ENCODE results near the gene PLAAT4.
"Not testable (repeated sequence)": the region's sequence is repeated elsewhere in the genome, so short reads cannot be mapped to it uniquely, and the experiment has no call there.

PLAAT4 gene

GRCh38 chr11:63537293-63538101 lies 889 bp downstream of the PLAAT4 start:
- no peak for DNase-seq (ENCODE audit: low read depth, low spot score)

- not testable (repeated sequence) for DNase-seq (ENCODE audit: low read depth, low spot score)
Observed at GRCh38 chr11:63542506-63542905, 5.9 kb downstream of the PLAAT4 start.

DNA sequence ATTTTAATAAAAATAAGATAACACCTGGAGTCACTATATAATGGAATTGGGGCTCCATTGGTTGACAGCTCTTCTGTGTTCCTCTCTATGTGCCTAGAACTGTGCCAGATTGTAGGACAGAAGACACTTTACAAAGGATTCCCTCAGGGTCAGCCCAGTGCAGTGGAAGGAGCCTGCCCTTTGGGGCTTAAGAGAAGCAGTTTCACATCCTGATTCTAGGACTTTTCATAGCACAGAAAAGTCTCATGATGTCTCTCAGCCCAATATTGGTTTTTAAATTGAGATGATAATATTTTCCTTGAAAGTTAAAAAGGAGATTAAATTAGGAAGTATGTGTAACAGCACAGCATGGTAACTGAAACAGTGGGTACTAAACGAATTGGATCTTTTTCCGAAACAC lies 7.1 kb downstream of the PLAAT4 start:
- DNase-seq (ENCODE audit: low read depth, low spot score): no peak

- DNase-seq (ENCODE audit: low read depth, low spot score): no peak
Observed at GRCh38 chr11:63547061-63547460, 10.5 kb downstream of the PLAAT4 start.

- DNase-seq (ENCODE audit: low read depth, low spot score): no peak
Observed at GRCh38 chr11:63548178-63548577, 11.6 kb downstream of the PLAAT4 start.

GRCh38 chr11:63549411-63549810 lies 12.8 kb downstream of the PLAAT4 start:
- DNase-seq (ENCODE audit: low read depth, low spot score): no peak

DNA sequence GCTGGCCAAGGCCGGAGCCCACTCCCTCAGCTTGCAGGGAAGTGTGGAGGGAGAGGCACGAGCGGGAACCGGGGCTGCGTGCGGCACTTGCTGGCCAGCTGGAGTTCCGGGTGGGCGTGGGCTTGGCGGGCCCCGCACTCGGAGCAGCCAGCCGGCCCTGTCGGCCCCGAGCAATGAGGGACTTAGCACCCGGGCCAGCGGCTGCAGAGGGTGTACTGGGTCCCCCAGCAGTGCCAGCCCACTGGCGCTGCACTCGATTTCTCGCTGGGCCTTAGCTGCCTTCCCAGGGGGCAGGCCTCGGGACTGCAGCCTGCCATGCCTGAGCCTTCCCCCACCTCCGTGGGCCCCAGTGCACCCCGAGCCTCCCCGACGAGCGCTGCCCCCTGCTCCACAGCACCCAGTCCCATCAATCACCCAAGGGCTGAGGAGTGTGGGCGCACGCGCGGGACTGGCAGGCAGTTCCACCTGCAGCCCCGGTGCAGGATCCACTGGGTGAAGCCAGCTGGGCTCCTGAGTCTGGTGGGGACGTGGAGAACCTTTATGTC lies 13.6 kb downstream of the PLAAT4 start:
- not testable (repeated sequence) for DNase-seq (ENCODE audit: low read depth, low spot score)

GRCh38 chr11:63551091-63551888 lies 14.7 kb downstream of the PLAAT4 start:
- no peak for DNase-seq (ENCODE audit: low read depth, low spot score)

- DNase-seq (ENCODE audit: low read depth, low spot score): no peak
Observed at GRCh38 chr11:63551889-63552266, 15.3 kb downstream of the PLAAT4 start.

DNA sequence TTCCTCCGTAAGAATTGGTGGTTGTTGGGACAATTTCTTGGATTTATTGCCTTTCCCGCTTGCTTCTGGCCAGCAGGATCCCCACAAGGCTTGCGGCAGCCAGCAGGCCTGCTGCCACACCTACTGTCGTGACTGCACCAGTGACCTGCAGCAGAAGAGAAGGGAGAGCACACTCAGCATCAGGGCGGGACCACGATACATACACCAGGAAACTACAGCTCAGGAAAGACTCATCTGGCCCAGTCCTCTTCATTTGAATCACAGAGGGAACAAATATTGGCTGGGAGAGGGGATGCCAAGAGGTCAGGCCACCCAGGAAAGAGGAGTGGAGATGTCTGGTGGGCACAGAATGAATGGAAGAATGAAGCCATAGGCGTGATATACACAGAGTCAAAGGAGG lies 16.3 kb downstream of the PLAAT4 start:
- no peak for DNase-seq (ENCODE audit: low read depth, low spot score)

- DNase-seq (ENCODE audit: low read depth, low spot score): no peak
Observed at GRCh38 chr11:63553759-63554158, 17.2 kb downstream of the PLAAT4 start.

DNA sequence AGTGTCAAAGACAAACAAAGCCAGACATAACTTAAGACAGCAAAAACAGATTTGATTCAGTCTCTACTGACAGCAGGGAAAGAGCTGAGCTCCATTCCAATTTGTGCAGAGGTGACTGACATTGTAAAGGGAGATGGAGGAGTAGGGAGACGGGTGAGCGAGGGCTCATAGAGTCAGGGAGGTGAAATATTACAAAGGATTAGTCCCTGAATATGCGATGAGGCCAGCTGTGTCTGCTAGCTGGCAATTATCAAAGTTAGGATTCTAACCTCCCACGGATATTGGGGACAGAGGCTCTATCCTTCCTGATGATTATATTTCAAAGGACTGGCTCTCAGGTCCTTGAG lies 18.2 kb downstream of the PLAAT4 start:
- DNase-seq (ENCODE audit: low read depth, low spot score): no peak

- DNase-seq (ENCODE audit: low read depth, low spot score): no peak
Observed at GRCh38 chr11:63556404-63557013, 19.9 kb downstream of the PLAAT4 start.

DNA sequence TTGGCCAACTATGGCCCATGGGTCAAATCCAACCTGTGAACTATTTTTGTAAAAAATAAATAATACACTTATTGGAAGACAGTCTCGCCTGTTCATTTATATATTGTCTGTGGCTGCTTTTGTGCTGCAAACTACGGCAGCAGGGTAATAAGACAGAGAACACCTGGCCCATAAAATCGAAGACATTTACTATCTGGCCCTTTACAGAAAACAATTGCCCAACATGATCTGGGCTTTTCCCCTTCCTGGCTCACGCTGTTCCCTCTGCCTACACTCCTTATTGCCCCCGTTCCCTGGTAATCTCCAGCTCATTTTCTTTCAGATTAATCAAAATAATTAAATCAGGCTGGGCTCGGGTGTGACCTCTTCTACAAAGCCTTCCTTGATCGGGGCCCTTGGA lies 21.0 kb downstream of the PLAAT4 start:
- DNase-seq (ENCODE audit: low read depth, low spot score): no peak

GRCh38 chr11:63558459-63559157 lies 22.0 kb downstream of the PLAAT4 start:
- DNase-seq (ENCODE audit: low read depth, low spot score): no peak

GRCh38 chr11:63560506-63561180 lies 24.0 kb downstream of the PLAAT4 start:
- DNase-seq (ENCODE audit: low read depth, low spot score): no peak

DNA sequence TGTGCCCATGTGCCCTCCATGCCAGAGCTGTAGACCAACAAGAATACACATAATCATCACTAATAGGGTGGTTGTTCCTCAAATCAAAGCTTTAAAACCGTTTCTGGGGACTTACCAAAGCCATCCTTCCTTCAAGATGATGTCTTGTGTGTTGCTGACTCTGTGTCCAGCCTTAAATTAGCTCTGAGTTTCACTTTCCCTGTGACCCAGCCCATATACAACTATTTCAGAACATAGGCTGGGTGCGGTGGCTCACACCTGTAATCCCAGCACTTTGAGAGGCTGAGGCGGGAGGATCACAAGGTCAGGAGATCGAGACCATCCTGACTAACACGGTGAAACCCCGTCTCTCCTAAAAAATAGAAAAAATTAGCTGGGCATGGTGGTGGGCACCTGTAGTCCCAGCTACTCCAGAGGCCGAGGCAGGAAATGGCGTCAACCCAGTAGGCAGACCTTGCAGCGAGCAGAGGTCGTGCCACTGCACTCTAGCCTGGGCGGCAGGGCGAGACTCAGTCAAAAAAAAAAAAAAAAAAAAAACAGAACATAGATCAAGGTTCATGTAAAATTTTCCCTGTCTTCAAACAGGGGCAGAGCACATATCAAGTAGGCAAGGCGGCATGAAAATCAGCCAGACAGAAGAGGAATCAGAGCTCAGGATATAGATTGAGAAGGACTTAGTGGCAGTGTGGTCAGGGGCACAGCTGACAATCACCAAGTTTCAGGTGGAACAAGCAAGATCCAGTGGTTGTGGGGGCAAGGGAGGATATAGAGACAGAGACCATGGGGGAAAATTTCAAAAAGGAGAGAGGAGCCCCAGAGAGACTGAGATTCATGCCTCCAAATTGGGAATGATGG lies 26.8 kb downstream of the PLAAT4 start, which contains the start of gene PLAAT2:
Gene PLAAT2 (minus strand): TSS at position 179 of the 855 bp plus-strand sequence. CDS start 55 bp downstream, at position 124.
- DNase-seq (ENCODE audit: low read depth, low spot score): no peak

DNA sequence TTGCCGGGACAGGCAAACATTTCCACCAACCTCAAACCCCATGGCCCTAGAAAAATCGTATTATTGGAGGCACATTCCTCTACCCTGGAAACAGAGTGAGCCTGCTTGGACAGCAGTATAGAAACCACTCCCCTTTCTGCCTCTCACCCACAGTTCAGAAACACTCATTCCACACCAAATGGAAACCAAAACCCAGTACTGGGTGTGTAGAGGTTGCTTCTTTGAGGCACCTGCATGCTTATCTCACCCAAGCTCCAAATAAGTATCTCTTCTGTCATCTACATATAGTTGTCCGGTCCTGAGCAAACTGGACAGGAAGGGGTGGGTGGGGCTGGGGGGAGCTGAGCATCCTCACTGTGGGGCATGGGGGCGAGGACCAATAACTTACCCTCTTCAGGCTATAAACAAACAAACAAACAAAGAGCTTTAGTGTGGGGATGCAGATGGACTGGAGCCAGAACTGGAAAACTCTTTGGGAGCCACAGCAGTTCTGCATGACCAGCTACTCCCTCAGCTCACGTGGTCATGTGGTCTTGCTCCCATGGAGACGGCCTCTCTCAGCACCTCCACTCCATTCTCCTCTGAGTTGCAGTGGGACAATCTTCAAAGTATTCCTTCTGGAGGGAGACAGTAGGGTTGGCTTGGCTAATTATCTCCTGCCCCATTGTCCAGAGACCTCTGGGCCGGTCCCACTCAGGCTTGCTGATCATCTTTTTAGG lies 27.6 kb downstream of the PLAAT4 start:
- no peak for DNase-seq (ENCODE audit: low read depth, low spot score)

DNA sequence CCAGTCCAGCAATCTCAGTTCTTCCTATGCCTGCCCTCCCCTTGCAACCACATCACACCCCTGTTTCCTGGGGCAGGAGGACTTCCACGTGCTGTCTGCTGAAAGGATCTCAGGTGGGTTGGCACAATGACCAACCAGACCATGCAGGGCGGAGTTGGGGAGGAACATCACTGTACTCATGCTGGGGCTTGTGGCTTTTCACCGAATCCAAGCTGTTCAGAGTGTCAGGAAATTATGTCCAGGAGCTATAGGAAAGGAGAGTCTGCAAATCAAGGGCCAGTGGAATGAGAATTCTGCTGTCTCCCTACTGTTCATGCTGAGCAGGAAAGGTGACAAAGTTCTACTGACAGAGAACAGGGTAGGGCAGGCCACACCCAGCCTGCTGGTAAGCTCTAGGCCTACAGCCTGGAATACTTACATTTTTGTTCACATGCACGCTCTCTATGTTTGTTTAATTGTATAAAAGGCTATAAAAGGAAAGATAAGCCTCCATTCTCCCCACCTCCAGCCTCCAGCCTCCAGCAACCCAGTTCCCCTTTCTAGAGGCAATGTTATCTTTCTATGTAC lies 28.3 kb downstream of the PLAAT4 start:
- DNase-seq (ENCODE audit: low read depth, low spot score): no peak

Measured in activated CD4-positive, CD25-positive, alpha-beta regulatory T cell treated with anti-CD3 and anti-CD28 coated beads, Interleukin-2, amount 50 U/mL, for 16 hours (primary cell).